ENCODE measurements around the gene FBXL3. TPM values are rescaled to one million over a fixed set of nuclear protein-coding genes. Genes with fewer than 3 reads are reported as not detected.

FBXL3 gene
- total and polyA plus RNA-seq, 8 donors, result 7.5 to 23.8 (median 14.5) TPM

DNA sequence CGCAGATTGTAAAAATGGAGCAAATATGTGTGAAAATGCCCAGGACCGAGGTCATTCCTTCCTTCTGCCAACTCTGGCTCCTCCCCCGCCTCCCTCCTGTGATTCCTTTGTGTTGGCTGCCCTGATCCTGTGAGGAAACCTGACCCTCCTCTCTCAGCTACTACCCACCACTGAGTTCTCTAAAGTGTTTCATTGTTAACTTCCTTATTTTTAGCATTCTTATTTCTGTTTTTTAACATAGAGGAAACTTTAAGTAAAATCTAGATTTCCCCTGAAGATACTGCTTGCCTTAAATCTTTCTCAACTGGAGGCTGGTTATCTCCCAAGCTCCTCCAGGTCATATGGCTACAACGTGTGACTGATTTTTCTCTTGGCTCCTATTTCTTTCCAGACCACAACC is 21.7 kb upstream of the FBXL3 start:
- Histone ChIP-seq H3K9me3 (no peaks in the 10 kb centered on the region), H3K27ac (no peak overlapping the region), H3K27me3 (no peaks in the 10 kb centered on the region), H3K4me1 (no peaks in the 10 kb centered on the region), H3K4me3 (no peak overlapping the region), H3K36me3 (peaks cover 0 to 15% (median 0%) of the 10 kb centered on the region in 3 donors)
- ATAC-seq (peak in 2 of 4 donors; percentile 39 to 41), DNase-seq (no peak), FAIRE-seq (no peak)
- 85 to 89% methylated on average over 4 of the region's 4 CpGs for WGBS, 2 donors
- TF ChIP-seq CTCF (IDR thresholded peaks at IDR 0.05), result no peak
- intact Hi-C loops (cut with DNase I), result no loop called here

GRCh38 chr13:77047649-77048343 is 20.8 kb upstream of the FBXL3 start:
- ATAC-seq (no peak), DNase-seq (no peak), FAIRE-seq (no peak)
- intact Hi-C loops (cut with DNase I), result no loop called here
- no peak overlapping the region for H3K4me3 ChIP-seq
- H3K27me3 ChIP-seq, result no peaks in the 10 kb centered on the region
- H3K27ac ChIP-seq, result no peak overlapping the region
- TF ChIP-seq CTCF (IDR thresholded peaks at IDR 0.05), result no peak
- peaks cover 0 to 15% (median 0%) of the 10 kb centered on the region in 3 donors for H3K36me3 ChIP-seq
- H3K9me3 ChIP-seq, result no peaks in the 10 kb centered on the region
- 97% methylated on average over 8 of the region's 8 CpGs for WGBS, 2 donors
- no peaks in the 10 kb centered on the region for H3K4me1 ChIP-seq

GRCh38 chr13:77042566-77043177 is 15.7 kb upstream of the FBXL3 start:
- Histone ChIP-seq H3K27me3 (no peaks in the 10 kb centered on the region), H3K9me3 (no peaks in the 10 kb centered on the region), H3K4me1 (peaks cover 0 to 6% (median 0%) of the 10 kb centered on the region in 3 donors), H3K4me3 (no peak overlapping the region), H3K27ac (no peak overlapping the region), H3K36me3 (peaks cover 0 to 3% (median 0%) of the 10 kb centered on the region in 3 donors)
- DNase-seq (no peak), FAIRE-seq (no peak), ATAC-seq (no peak)
- intact Hi-C loops (cut with DNase I), result no loop called here
- WGBS, 2 donors, result 84 to 87% methylated on average over 5 of the region's 5 CpGs
- no peak for TF ChIP-seq CTCF (IDR thresholded peaks at IDR 0.05)

DNA sequence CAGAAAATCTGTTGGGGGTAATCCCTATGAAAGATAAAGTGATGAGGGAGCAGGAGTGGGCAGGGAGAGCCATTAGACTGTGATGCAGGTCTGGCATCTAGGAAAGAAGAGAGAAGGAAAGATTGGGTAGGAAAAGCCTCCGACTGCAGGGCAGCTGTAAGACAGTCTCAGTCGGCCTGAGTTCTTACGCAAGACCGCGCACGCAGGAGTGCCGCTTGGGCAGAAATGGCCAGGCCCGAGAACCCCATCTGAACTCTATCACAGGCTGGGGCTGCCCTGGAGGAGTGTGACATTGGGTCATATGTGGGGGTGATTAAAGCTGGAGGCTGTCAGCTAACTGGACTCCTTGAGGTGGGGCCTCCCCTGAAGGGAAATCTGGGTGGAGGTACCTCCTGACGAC is 13.9 kb upstream of the FBXL3 start:
- peaks cover 0 to 6% (median 0%) of the 10 kb centered on the region in 3 donors for H3K4me1 ChIP-seq
- FAIRE-seq (no peak), ATAC-seq (peak in 1 of 4 donors; percentile 16), DNase-seq (no peak)
- no peaks in the 10 kb centered on the region for H3K9me3 ChIP-seq
- H3K36me3 ChIP-seq, result peaks cover 0 to 3% (median 0%) of the 10 kb centered on the region in 3 donors
- no peak overlapping the region for H3K27ac ChIP-seq
- intact Hi-C loops (cut with DNase I), result no loop called here
- H3K27me3 ChIP-seq, result no peaks in the 10 kb centered on the region
- no peak for TF ChIP-seq CTCF (IDR thresholded peaks at IDR 0.05)
- 94 to 95% methylated on average over 9 of the region's 9 CpGs for WGBS, 2 donors
- H3K4me3 ChIP-seq, result no peak overlapping the region

- no peak for TF ChIP-seq CTCF (IDR thresholded peaks at IDR 0.05)
- H3K27me3 ChIP-seq, result no peaks in the 10 kb centered on the region
- intact Hi-C loops (cut with DNase I), result no loop called here
- peaks cover 0 to 3% (median 0%) of the 10 kb centered on the region in 3 donors for H3K36me3 ChIP-seq
- no peak for FAIRE-seq
- H3K27ac ChIP-seq, result no peak overlapping the region
- peak in 3 of 4 donors; percentile 58 to 78 (median 66) for ATAC-seq
- H3K4me3 ChIP-seq, result no peak overlapping the region
- no peaks in the 10 kb centered on the region for H3K9me3 ChIP-seq
- no peak for DNase-seq
- peaks cover 0 to 6% (median 0%) of the 10 kb centered on the region in 3 donors for H3K4me1 ChIP-seq
- WGBS, 2 donors, result 51% methylated on average over 7 of the region's 7 CpGs
Observed at GRCh38 chr13:77040076-77040475, 13.1 kb upstream of the FBXL3 start.

Measured in pancreas (tissue), 10 donors.